ENCODE measurements around the gene THAP2.

The THAP2 gene

GRCh38 chr12:71626098-71626497, 38.0 kb upstream of the THAP2 start:
- no peaks in the 10 kb centered on the region for H3K79me2 ChIP-seq (ENCODE audit: insufficient read depth, low read length)

DNA sequence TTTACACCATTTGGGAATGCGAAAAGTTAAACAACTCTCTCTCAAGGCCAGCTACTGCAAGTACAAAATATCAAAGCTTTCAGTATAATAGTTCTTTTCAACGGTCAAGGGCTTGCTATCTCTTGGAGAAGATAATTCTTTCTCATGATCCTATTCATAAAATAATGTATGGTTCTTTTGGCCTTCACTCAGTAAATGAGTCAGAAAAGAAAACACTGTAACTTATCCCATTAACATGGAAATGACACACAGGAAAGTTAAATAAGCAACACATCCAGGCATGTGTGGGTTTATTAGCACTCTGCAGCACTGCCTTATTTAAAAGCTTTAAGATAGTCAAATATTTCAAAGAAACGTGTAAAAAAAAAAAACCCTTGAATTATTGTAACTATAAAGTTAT, 37.3 kb upstream of the THAP2 start:
- Histone ChIP-seq H4K20me1 (ENCODE audit: insufficient read depth, low read length, poor library complexity, severe bottlenecking) (no peaks in the 10 kb centered on the region), H3K4me1 (ENCODE audit: insufficient read depth, low read length, poor library complexity, severe bottlenecking) (no peaks in the 10 kb centered on the region), H3K79me2 (ENCODE audit: insufficient read depth, low read length) (no peaks in the 10 kb centered on the region), H2AFZ (ENCODE audit: low read length) (no peak overlapping the region), H3K9ac (ENCODE audit: low read depth, low read length, poor library complexity, severe bottlenecking) (no peak overlapping the region), H3F3A (ENCODE audit: low read depth) (no peaks in the 10 kb centered on the region), H3K27me3 (ENCODE audit: insufficient read depth, low read length, poor library complexity, severe bottlenecking) (no peaks in the 10 kb centered on the region), H3K9me3 (ENCODE audit: insufficient read depth, low read depth, low read length) (no peaks in the 10 kb centered on the region), H3K4me3 (ENCODE audit: low read length, poor library complexity, severe bottlenecking) (no peak overlapping the region), H3K9me2 (replicated peaks; ENCODE audit: low read depth, low read length) (no peaks in the 10 kb centered on the region), H3K36me3 (ENCODE audit: insufficient read depth, low read length) (peaks cover 97% of the 10 kb centered on the region), H3K4me2 (ENCODE audit: low read depth, low read length, poor library complexity, severe bottlenecking) (no peak overlapping the region)
- TF ChIP-seq EZH2phosphoT487 (IDR thresholded peaks at IDR 0.05; ENCODE audit: borderline replicate concordance): no peak
- TF ChIP-seq CTCF (conservative IDR thresholded peaks at IDR 0.05; ENCODE audit: low read length): no peak

More at GRCh38 chr12:71626098-71626497, 38.0 kb upstream of the THAP2 start:
- Histone ChIP-seq H3K4me2 (ENCODE audit: low read depth, low read length, poor library complexity, severe bottlenecking) (no peak overlapping the region), H3K9me3 (ENCODE audit: insufficient read depth, low read depth, low read length) (no peaks in the 10 kb centered on the region), H3K4me1 (ENCODE audit: insufficient read depth, low read length, poor library complexity, severe bottlenecking) (no peaks in the 10 kb centered on the region), H2AFZ (ENCODE audit: low read length) (no peak overlapping the region), H3F3A (ENCODE audit: low read depth) (no peaks in the 10 kb centered on the region), H3K4me3 (ENCODE audit: low read length, poor library complexity, severe bottlenecking) (no peak overlapping the region), H3K27me3 (ENCODE audit: insufficient read depth, low read length, poor library complexity, severe bottlenecking) (no peaks in the 10 kb centered on the region), H3K9ac (ENCODE audit: low read depth, low read length, poor library complexity, severe bottlenecking) (no peak overlapping the region), H4K20me1 (ENCODE audit: insufficient read depth, low read length, poor library complexity, severe bottlenecking) (no peaks in the 10 kb centered on the region), H3K36me3 (ENCODE audit: insufficient read depth, low read length) (peaks cover 95% of the 10 kb centered on the region), H3K9me2 (replicated peaks; ENCODE audit: low read depth, low read length) (no peaks in the 10 kb centered on the region)
- no peak for TF ChIP-seq CTCF (conservative IDR thresholded peaks at IDR 0.05; ENCODE audit: low read length)
- no peak for TF ChIP-seq EZH2phosphoT487 (IDR thresholded peaks at IDR 0.05; ENCODE audit: borderline replicate concordance)

- Histone ChIP-seq H3K36me3 (ENCODE audit: insufficient read depth, low read length) (peaks cover 97% of the 10 kb centered on the region), H4K20me1 (ENCODE audit: insufficient read depth, low read length, poor library complexity, severe bottlenecking) (no peaks in the 10 kb centered on the region), H3K9me3 (ENCODE audit: insufficient read depth, low read depth, low read length) (no peaks in the 10 kb centered on the region), H3K4me2 (ENCODE audit: low read depth, low read length, poor library complexity, severe bottlenecking) (no peak overlapping the region), H3K9ac (ENCODE audit: low read depth, low read length, poor library complexity, severe bottlenecking) (no peak overlapping the region), H3K79me2 (ENCODE audit: insufficient read depth, low read length) (no peaks in the 10 kb centered on the region), H3K4me3 (ENCODE audit: low read length, poor library complexity, severe bottlenecking) (no peak overlapping the region), H3F3A (ENCODE audit: low read depth) (no peaks in the 10 kb centered on the region), H3K4me1 (ENCODE audit: insufficient read depth, low read length, poor library complexity, severe bottlenecking) (no peaks in the 10 kb centered on the region), H3K9me2 (replicated peaks; ENCODE audit: low read depth, low read length) (no peaks in the 10 kb centered on the region), H3K27me3 (ENCODE audit: insufficient read depth, low read length, poor library complexity, severe bottlenecking) (no peaks in the 10 kb centered on the region), H2AFZ (ENCODE audit: low read length) (no peak overlapping the region)
- no peak for TF ChIP-seq EZH2phosphoT487 (IDR thresholded peaks at IDR 0.05; ENCODE audit: borderline replicate concordance)
- no peak for TF ChIP-seq CTCF (conservative IDR thresholded peaks at IDR 0.05; ENCODE audit: low read length)
Measured at GRCh38 chr12:71627438-71628002, 36.6 kb upstream of the THAP2 start.

Measured in Loucy (cell line).